Mesenchymal stem cell (in vitro differentiated cells and primary cell): ENCODE results near the gene KLF13.

Experiments
- DNase-seq: peaks from one replicate; pipeline ENCODE4 v3.0.0-alpha.2; 2013
- H2AFZ ChIP-seq: one replicate; pipeline ENCODE4 v1.6.1; 2013; ENCODE audit warnings: low read depth, mild to moderate bottlenecking, control low read depth, inconsistent platforms, low read length, moderate library complexity
- H2AK5ac ChIP-seq: 2 replicates; pipeline ENCODE4 v1.6.1; 2013; ENCODE audit warnings: low read length, moderate library complexity, mild to moderate bottlenecking, inconsistent platforms; ENCODE audit not compliant: severe bottlenecking
- H2BK120ac ChIP-seq: one replicate; pipeline ENCODE4 v1.6.1; 2013; ENCODE audit warnings: low read depth, mild to moderate bottlenecking, inconsistent platforms, low read length, moderate library complexity
- H2BK12ac ChIP-seq, 2 experiments: one replicate each; pipeline ENCODE4 v1.6.1; 2013; ENCODE audit warnings: inconsistent platforms in 2 of 2, low read length in 2 of 2, mild to moderate bottlenecking in 2 of 2, moderate library complexity in 2 of 2, control low read depth in 1 of 2
- H2BK15ac ChIP-seq: one replicate; pipeline ENCODE4 v1.6.1; 2013; ENCODE audit warnings: mild to moderate bottlenecking, low read depth, inconsistent platforms; ENCODE audit not compliant: poor library complexity, severe bottlenecking
- H2BK5ac ChIP-seq: 2 replicates; pipeline ENCODE4 v1.6.1; 2013; ENCODE audit warnings: low read depth, mild to moderate bottlenecking, low read length, control low read depth, inconsistent platforms; ENCODE audit not compliant: poor library complexity, severe bottlenecking
- H3K14ac ChIP-seq, 2 experiments: one replicate each; pipeline ENCODE4 v1.6.1; 2013; ENCODE audit warnings: inconsistent platforms in 2 of 2, low read length in 2 of 2, control low read depth in 1 of 2, mild to moderate bottlenecking in 1 of 2, moderate library complexity in 1 of 2
- H3K18ac ChIP-seq, 2 experiments: one replicate each; pipeline ENCODE4 v1.6.1; 2013; ENCODE audit warnings: inconsistent platforms in 2 of 2, low read length in 2 of 2, control low read depth in 1 of 2, low read depth in 1 of 2, mild to moderate bottlenecking in 1 of 2
- H3K23ac ChIP-seq, 2 experiments: one replicate each; pipeline ENCODE4 v1.6.1; 2013; ENCODE audit warnings: inconsistent platforms in 2 of 2, low read length in 2 of 2, mild to moderate bottlenecking in 2 of 2, moderate library complexity in 2 of 2, control low read depth in 1 of 2
- H3K27ac ChIP-seq: 2 replicates; pipeline ENCODE4 v1.5.1; 2013; ENCODE audit warnings: mild to moderate bottlenecking, moderate library complexity, low read length, control low read depth, inconsistent platforms; ENCODE audit not compliant: poor library complexity, severe bottlenecking
- H3K27me3 ChIP-seq, 2 experiments: 2 replicates each; pipeline versions ENCODE4 v1.6.1 to v1.7.0; 2013; ENCODE audit warnings: low read length in 2 of 2, mild to moderate bottlenecking in 2 of 2, moderate library complexity in 2 of 2, control low read depth in 1 of 2, inconsistent platforms in 1 of 2; ENCODE audit not compliant: control insufficient read depth in 1 of 2, insufficient read depth in 1 of 2
- H3K36me3 ChIP-seq, 2 experiments: 2 replicates each; pipeline versions ENCODE4 v1.6.1 to v1.7.0; 2013; ENCODE audit warnings: low read length in 2 of 2, control low read depth in 1 of 2, inconsistent platforms in 1 of 2, low read depth in 1 of 2, mild to moderate bottlenecking in 1 of 2; ENCODE audit not compliant: insufficient read depth in 2 of 2, control insufficient read depth in 1 of 2
- H3K4ac ChIP-seq, 2 experiments: one replicate each; pipeline ENCODE4 v1.6.1; 2013; ENCODE audit warnings: inconsistent platforms in 2 of 2, low read length in 2 of 2, mild to moderate bottlenecking in 2 of 2, moderate library complexity in 2 of 2, control low read depth in 1 of 2, low read depth in 1 of 2
- H3K4me1 ChIP-seq: 2 replicates; pipeline ENCODE4 v1.6.1; 2013; ENCODE audit warnings: low read depth, low read length, control low read depth; ENCODE audit not compliant: control insufficient read depth, insufficient read depth
- H3K4me2 ChIP-seq: 2 replicates; pipeline ENCODE4 v1.6.1; 2013; ENCODE audit warnings: low read length, mild to moderate bottlenecking, inconsistent platforms; ENCODE audit not compliant: poor library complexity, severe bottlenecking
- H3K4me3 ChIP-seq, 2 experiments: 2 replicates each; pipeline versions ENCODE4 v1.5.1 to v1.7.0; 2013; ENCODE audit warnings: low read length in 2 of 2, mild to moderate bottlenecking in 2 of 2, control low read depth in 1 of 2, low read depth in 1 of 2; ENCODE audit not compliant: insufficient read depth in 1 of 2
- H3K79me1 ChIP-seq: replicated peaks from 2 replicates; pipeline ENCODE4 v1.6.1; 2013; ENCODE audit warnings: mild to moderate bottlenecking, control low read depth, low read length, inconsistent platforms; ENCODE audit not compliant: poor library complexity, severe bottlenecking
- H3K9ac ChIP-seq: 2 replicates; pipeline ENCODE4 v1.7.0; 2013; ENCODE audit warnings: mild to moderate bottlenecking, low read length, moderate library complexity
- H3K9me3 ChIP-seq: 2 replicates; pipeline ENCODE4 v1.7.0; 2013; ENCODE audit warnings: mild to moderate bottlenecking, low read length; ENCODE audit not compliant: control insufficient read depth
- H4K8ac ChIP-seq: one replicate; pipeline ENCODE4 v1.6.1; 2013; ENCODE audit warnings: inconsistent platforms, mild to moderate bottlenecking, low read length, moderate library complexity
- H4K91ac ChIP-seq: one replicate; pipeline ENCODE4 v1.6.1; 2013; ENCODE audit warnings: mild to moderate bottlenecking, low read length, inconsistent platforms
- WGBS: methylation state at CpG from one replicate; pipeline ENCODE4 v1.1.7; 2013; ENCODE audit warnings: mixed read lengths; 5-methylcytosine and 5-hydroxymethylcytosine counted together

KLF13 gene

DNA sequence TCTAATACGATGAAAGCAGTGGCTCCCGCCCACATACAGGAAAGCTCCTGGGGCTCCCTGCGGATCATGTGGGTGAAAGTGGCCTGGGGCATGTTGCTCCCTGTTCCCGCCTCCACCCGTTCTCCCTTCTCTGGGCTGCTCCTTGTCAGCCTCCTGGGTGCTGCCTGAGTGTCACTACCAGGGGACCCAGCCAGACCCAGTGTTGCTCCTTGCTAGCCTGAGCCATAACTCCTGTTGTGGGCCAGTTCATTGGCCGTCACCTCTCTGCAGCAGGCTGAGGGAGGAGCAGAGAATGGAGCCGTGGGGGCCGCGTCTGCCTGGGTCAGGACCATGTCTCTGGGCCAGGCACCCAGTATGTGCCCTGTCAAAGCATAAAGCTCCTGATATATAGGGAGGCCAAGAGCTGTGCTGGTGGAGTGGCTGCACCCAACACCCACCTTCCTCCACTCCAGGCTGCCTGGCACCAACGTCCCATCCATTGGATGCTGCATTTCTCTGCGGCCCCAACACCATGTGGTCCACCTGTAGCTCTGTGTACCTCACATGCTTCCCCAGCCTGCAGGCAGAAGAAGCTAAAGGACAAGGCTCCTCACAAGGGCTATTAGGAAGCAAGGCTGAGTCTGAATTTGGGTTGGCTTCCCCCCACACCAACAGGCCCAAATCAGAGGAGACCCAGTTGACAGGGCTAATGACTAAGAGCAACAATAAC, 40.5 kb downstream of the KLF13 start:
- Histone ChIP-seq H2AK5ac (no peak overlapping the region), H3K4me2 (no peak overlapping the region), H2BK15ac (peak overlapping the region; percentile 62), H2BK120ac (no peak overlapping the region), H3K23ac (no peak overlapping the region), H3K27me3 (no peaks in the 10 kb centered on the region), H4K91ac (peak overlapping the region; percentile 88), H3K18ac (peak overlapping the region; percentile 45 to 97), H3K4me3 (no peak overlapping the region), H3K36me3 (peaks cover 0 to 9% of the 10 kb centered on the region in 2 experiments), H3K14ac (peak overlapping the region in 1 of 2 experiments; percentile 18), H3K4ac (peak overlapping the region in 1 of 2 experiments; percentile 28), H3K9ac (no peak overlapping the region), H3K27ac (no peak overlapping the region), H2BK12ac (peak overlapping the region; percentile 38 to 90), H2BK5ac (no peak overlapping the region), H2AFZ (no peak overlapping the region), H4K8ac (peak overlapping the region; percentile 48), H3K79me1 (peaks cover 47% of the 10 kb centered on the region), H3K4me1 (peaks cover 38% of the 10 kb centered on the region), H3K9me3 (no peaks in the 10 kb centered on the region)
- no peak for DNase-seq
- 97% methylated on average over 11 of the region's 11 CpGs for WGBS

DNA sequence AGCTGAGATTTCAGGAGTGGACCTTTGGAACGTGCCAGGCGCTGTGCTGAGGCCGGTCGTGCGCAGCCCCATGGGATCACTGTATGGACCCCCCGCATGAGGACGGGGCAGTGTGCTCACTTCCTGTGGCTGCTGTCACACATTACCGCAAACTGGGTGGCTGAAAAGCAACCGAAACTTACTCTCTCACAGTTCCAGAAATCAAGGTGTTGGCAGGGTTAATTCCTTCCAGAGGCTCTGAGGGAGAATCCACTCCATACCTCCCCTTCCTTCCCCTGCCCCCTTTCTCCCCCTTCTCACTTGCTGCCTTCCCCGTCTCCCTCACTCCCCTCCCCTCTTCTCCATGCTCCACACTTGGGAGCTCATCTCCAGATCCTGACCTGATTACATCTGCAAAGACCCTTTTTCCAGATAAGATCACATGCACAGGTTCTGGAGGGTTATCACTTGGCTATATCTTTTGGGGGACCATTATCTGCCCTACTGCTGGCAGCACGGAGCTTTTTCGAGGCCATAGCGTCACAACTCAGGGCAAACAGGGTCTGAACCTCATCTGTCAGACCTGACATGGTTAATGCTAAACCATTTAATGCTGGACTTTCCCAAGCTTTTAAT, 41.2 kb downstream of the KLF13 start:
- H3K9ac ChIP-seq: no peak overlapping the region
- H3K23ac ChIP-seq: no peak overlapping the region
- H2BK15ac ChIP-seq: no peak overlapping the region
- H2BK120ac ChIP-seq: no peak overlapping the region
- no peak overlapping the region for H2AFZ ChIP-seq
- DNase-seq: no peak
- H2AK5ac ChIP-seq: no peak overlapping the region
- peaks cover 42% of the 10 kb centered on the region for H3K4me1 ChIP-seq
- WGBS: 81% methylated on average over 13 of the region's 13 CpGs
- no peaks in the 10 kb centered on the region for H3K9me3 ChIP-seq
- no peak overlapping the region for H3K4me2 ChIP-seq
- H3K18ac ChIP-seq: peak overlapping the region in 1 of 2 experiments; percentile 88
- no peak overlapping the region for H2BK5ac ChIP-seq
- no peaks in the 10 kb centered on the region for H3K27me3 ChIP-seq
- no peak overlapping the region for H3K4ac ChIP-seq
- H2BK12ac ChIP-seq: peak overlapping the region in 1 of 2 experiments; percentile 38
- peaks cover 47% of the 10 kb centered on the region for H3K79me1 ChIP-seq
- no peak overlapping the region for H3K27ac ChIP-seq
- H3K4me3 ChIP-seq: no peak overlapping the region
- peaks cover 4 to 11% of the 10 kb centered on the region in 2 experiments for H3K36me3 ChIP-seq
- peak overlapping the region in 1 of 2 experiments; percentile 18 for H3K14ac ChIP-seq
- peak overlapping the region; percentile 43 for H4K91ac ChIP-seq
- H4K8ac ChIP-seq: no peak overlapping the region

DNA sequence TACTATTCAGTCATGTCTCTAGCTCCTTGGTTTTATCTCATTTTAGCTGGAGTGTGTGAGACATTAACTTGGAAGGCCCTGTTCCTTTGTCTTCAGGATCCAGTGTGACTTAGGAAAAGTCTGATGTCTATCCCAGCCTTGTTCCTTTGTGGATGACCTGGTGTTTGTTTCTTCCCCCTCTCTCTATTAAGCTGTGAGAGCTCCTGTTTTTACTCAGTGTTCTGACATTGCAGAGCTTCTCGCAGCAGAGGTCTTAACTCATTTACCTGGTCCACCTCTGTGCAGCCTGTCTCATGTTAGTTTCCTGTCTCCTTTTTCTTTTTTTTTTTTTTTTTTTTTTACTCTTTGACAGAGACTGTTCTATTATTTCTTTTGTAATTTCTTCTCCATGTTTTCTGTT, 43.1 kb downstream of the KLF13 start:
- Histone ChIP-seq H3K4me3 (no peak overlapping the region), H3K79me1 (peaks cover 56% of the 10 kb centered on the region), H2BK15ac (no peak overlapping the region), H3K23ac (no peak overlapping the region), H2BK120ac (no peak overlapping the region), H2AK5ac (no peak overlapping the region), H2AFZ (no peak overlapping the region), H3K4me2 (no peak overlapping the region), H2BK5ac (no peak overlapping the region), H2BK12ac (no peak overlapping the region), H3K4ac (no peak overlapping the region), H3K27me3 (no peaks in the 10 kb centered on the region), H3K4me1 (peaks cover 40% of the 10 kb centered on the region), H3K14ac (no peak overlapping the region), H3K36me3 (peaks cover 19 to 24% of the 10 kb centered on the region in 2 experiments), H3K9me3 (no peaks in the 10 kb centered on the region), H3K27ac (no peak overlapping the region), H3K18ac (no peak overlapping the region), H4K91ac (no peak overlapping the region), H4K8ac (no peak overlapping the region), H3K9ac (no peak overlapping the region)
- WGBS: 80% methylated on average over 1 of the region's 1 CpG
- no peak for DNase-seq

DNA sequence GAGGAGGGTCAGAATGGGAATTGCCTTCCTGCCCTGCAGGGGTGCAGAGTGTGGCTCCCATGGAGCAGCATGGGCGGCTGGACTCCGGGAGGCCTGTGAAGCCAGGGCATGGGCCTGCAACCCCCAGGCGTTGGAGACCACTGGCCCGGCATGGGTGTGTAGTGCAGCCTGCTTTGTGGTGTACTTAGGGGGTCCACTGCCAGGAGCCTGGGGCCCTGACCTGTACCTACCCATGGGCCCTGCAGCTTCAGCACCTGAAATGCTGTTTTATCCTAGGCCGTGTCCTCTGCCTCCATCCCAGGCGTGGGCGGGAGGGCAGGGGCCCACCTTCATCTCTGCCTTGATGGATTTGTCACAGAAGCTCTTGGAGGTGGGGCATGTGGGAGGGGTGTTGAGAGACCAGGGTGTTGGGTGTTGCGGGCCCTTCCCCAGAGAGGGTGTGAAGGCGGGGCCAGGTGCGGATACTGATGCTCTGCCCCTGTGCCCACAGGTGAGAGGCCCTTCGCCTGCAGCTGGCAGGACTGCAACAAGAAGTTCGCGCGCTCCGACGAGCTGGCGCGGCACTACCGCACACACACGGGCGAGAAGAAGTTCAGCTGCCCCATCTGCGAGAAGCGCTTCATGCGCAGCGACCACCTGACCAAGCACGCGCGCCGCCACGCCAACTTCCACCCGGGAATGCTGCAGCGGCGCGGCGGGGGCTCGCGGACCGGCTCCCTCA, 45.0 kb downstream of the KLF13 start:
- DNase-seq: no peak
- peak overlapping the region; percentile 36 for H2BK120ac ChIP-seq
- H3K4me1 ChIP-seq: peaks cover 24% of the 10 kb centered on the region
- no peaks in the 10 kb centered on the region for H3K9me3 ChIP-seq
- H2BK12ac ChIP-seq: peak overlapping the region in 1 of 2 experiments; percentile 11
- peak overlapping the region; percentile 67 for H4K91ac ChIP-seq
- no peak overlapping the region for H2AK5ac ChIP-seq
- peak overlapping the region; percentile 12 for H2BK15ac ChIP-seq
- H3K4me3 ChIP-seq: no peak overlapping the region
- no peaks in the 10 kb centered on the region for H3K27me3 ChIP-seq
- no peak overlapping the region for H3K9ac ChIP-seq
- no peak overlapping the region for H3K4me2 ChIP-seq
- H4K8ac ChIP-seq: no peak overlapping the region
- 98% methylated on average over 38 of the region's 38 CpGs for WGBS
- no peak overlapping the region for H2BK5ac ChIP-seq
- H3K4ac ChIP-seq: no peak overlapping the region
- H3K36me3 ChIP-seq: peaks cover 29 to 34% of the 10 kb centered on the region in 2 experiments
- H3K18ac ChIP-seq: peak overlapping the region; percentile 16 to 28
- no peak overlapping the region for H2AFZ ChIP-seq
- peaks cover 50% of the 10 kb centered on the region for H3K79me1 ChIP-seq
- no peak overlapping the region for H3K23ac ChIP-seq
- no peak overlapping the region for H3K14ac ChIP-seq
- no peak overlapping the region for H3K27ac ChIP-seq
